Activated CD4-positive, CD25-positive, alpha-beta regulatory T cell treated with anti-CD3 and anti-CD28 coated beads, Interleukin-2, amount 50 U/mL, for 16 hours (primary cell): ENCODE data around the gene MARVELD3.
"Not testable (repeated sequence)": the region's sequence is repeated elsewhere in the genome, so short reads cannot be mapped to it uniquely, and the experiment has no call there.

Source experiments
- DNase-seq: peaks from one replicate; pipeline ENCODE4 v3.0.0-alpha.2; 2020; ENCODE audit warnings: low read depth, low spot score

MARVELD3 gene, protein sequence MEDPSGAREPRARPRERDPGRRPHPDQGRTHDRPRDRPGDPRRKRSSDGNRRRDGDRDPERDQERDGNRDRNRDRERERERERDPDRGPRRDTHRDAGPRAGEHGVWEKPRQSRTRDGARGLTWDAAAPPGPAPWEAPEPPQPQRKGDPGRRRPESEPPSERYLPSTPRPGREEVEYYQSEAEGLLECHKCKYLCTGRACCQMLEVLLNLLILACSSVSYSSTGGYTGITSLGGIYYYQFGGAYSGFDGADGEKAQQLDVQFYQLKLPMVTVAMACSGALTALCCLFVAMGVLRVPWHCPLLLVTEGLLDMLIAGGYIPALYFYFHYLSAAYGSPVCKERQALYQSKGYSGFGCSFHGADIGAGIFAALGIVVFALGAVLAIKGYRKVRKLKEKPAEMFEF

GRCh38 chr16:71626018-71626857 lies at the start of gene MARVELD3:
Gene MARVELD3, plus strand, starts transcription at chr16:71626184. Its CDS starts 46 bp downstream, at chr16:71626230.
- no peak for DNase-seq

DNA sequence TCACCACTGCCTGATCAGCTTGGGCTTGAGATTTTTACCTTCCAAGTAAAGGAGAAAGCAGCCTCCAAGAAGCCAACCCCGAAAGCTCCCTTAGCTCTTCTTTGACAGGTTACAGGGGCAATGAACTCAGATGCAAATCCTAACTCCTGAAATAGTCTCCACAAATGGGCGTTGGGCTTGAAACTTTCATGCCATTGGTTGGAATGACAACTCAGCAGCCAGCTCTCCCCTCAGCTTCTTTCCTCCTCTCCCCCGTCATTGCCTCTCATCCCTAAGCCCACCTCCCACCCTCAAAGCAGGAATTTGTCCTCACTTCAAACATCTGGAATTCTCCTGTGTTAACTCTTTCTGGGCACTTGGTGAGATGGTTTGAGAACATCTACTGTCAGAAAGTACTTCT lies 49.0 kb upstream of the MARVELD3 start, which contains the start of gene TAT:
TAT (minus strand) TSS at position 122 of the 400 bp plus-strand sequence. CDS start 677 bp downstream, outside the sequence.
- no peak for DNase-seq

GRCh38 chr16:71582553-71582848 lies 43.5 kb upstream of the MARVELD3 start:
- DNase-seq = not testable (repeated sequence)

GRCh38 chr16:71584543-71585317 lies 41.3 kb upstream of the MARVELD3 start:
- no peak for DNase-seq

GRCh38 chr16:71585318-71585703 lies 40.7 kb upstream of the MARVELD3 start:
- no peak for DNase-seq

DNA sequence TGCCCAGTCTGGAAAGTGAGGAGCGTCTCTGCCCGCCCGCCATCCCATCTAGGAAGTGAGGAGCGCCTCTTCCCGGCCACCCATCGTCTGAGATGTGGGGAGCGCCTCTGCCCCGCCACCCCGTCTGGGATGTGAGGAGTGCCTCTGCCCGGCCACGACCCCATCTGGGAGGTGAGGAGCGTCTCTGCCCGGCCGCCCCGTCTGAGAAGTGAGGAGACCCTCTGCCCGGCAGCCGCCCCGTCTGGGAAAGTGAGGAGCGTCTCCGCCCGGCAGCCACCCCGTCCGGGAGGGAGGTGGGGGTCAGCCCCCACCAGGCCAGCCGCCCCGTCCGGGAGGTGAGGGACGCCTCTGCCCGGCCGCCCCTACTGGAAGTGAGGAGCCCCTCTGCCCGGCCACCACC lies 36.6 kb upstream of the MARVELD3 start:
- DNase-seq = not testable (repeated sequence)

DNA sequence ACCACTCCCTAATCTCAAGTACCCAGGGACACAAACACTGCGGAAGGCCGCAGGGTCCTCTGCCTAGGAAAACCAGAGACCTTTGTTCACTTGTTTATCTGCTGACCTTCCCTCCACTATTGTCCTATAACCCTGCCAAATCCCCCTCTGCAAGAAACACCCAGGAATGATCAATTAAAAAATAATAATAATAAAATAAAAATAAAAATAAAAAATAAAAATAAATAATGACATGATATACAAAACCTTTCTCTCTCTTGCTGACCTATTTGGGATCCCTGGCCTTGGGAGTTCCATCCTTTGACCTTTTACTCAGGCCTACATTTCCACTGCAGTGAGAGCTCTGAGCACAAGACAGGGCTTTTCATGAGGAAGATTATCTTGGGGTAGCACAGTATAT lies 35.9 kb upstream of the MARVELD3 start:
- DNase-seq = not testable (repeated sequence)

- DNase-seq = no peak
Measured at GRCh38 chr16:71590584-71590983, 35.4 kb upstream of the MARVELD3 start.

- no peak for DNase-seq
Measured at GRCh38 chr16:71591917-71592316, 34.1 kb upstream of the MARVELD3 start.

- DNase-seq = no peak
Measured at GRCh38 chr16:71593048-71593999, 32.7 kb upstream of the MARVELD3 start.

GRCh38 chr16:71594000-71594646 lies 31.9 kb upstream of the MARVELD3 start:
- DNase-seq = no peak

DNA sequence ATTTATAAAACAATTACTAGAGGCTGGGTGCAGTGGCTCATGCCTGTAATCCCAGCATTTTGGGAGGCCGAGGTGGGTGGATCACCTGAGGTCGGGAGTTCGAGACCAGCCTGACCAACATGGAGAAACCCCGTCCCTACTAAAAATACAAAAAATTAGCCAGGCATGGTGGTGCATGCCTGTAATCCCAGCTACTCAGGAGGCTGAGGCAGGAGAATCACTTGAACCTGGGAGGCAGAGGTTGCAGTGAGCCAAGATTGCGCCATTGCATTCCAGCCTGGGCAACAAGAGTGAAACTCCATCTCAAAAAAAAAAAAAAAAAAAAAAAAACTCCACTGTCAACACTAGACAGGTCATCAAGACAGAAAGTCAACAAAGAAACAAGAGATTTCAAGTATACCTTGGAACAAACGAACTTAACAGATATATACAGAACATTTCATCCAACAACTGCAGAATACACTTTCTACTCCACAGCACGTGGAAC lies 30.6 kb upstream of the MARVELD3 start:
- not testable (repeated sequence) for DNase-seq

- not testable (repeated sequence) for DNase-seq
Measured at GRCh38 chr16:71598426-71598825, 27.6 kb upstream of the MARVELD3 start.

DNA sequence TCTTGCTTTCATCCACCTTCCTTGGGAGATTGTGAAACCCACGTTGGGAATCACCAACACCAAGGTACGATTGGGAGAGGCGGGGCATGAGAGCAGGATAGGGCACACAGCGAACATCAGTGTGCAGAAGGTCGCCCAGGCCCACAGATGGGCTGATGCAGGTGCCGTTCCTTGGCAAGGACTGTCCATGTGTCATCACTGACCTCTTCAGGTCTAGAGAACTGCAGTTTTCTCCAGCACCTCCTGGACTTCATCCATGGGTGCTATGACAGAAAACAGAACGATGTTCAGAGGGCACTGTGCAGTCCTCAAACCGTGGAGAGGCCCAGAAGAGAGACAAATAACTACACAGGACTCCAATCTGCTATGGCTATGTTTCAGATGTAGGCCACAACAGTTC lies 25.2 kb upstream of the MARVELD3 start:
- no peak for DNase-seq

GRCh38 chr16:71609066-71609465 lies 16.9 kb upstream of the MARVELD3 start:
- no peak for DNase-seq

DNA sequence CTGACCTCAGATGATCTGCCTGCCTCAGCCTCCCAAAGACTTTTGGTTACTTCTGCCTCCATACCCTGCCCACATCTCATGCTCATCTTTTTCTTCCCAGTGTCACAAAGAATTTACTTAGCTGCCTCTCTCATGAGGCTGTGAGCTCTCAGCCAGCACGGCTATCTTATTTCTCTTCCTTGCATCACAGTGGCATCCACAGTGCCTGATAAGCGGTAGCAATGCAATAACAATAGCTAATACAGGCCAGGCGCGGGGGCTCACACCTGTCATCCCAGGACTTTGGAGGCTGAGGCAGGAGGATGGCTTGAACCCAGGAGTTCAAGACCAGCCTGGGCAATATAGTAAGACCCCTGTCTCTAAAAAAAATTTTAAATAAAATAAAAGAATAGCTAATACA lies 15.5 kb upstream of the MARVELD3 start:
- DNase-seq = no peak

- DNase-seq = peak; percentile 46
Measured at GRCh38 chr16:71610936-71611871, 14.8 kb upstream of the MARVELD3 start.

DNA sequence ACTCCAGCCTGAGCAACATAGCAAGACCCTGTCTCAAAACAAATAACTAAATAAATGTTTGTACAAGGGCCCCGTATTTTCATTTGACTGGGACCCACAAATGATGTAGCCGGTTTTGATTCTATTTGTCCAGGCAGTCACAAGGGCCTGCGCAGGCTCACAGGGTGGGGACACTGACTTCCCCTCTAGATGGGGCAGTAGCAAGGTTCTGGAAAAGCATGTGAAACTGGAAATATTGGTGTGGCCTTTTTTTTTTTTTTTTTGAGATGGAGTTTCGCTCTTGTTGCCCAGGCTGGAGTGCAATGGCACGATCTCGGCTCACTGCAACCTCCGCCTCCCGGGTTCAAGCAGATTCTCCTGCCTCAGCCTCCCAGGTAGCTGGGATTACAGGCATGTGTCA lies 11.0 kb upstream of the MARVELD3 start:
- DNase-seq = not testable (repeated sequence)

GRCh38 chr16:71618429-71618828 lies 7.6 kb upstream of the MARVELD3 start:
- no peak for DNase-seq
